ENCODE measurements around the gene P2RX7.
"Not testable (repeated sequence)": the region's sequence is repeated elsewhere in the genome, so short reads cannot be mapped to it uniquely, and the experiment has no call there.

Gene P2RX7

DNA sequence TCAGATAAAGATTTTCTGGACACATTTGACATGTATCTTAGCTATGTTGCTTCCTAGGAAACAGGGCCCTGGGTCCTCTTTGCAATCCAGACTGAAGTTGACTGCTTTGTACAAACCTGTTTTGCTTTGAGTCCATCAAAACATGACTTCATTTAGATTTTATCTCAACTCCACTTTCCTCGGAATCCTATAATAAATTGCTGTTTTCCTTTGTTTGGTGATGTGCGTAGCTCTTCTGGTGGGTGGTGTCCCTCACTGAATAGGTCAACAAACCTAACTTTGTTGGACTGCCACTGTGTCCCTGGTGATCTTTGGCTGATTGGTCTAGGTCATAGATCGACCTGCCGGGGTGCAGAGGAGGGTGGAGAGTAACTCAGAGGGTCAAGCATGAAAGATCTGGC is 735 bp upstream of the P2RX7 start:
- in situ Hi-C loops (cut with HindIII; ENCODE audit: low sequenced_read_pairs) = no loop called here

DNA sequence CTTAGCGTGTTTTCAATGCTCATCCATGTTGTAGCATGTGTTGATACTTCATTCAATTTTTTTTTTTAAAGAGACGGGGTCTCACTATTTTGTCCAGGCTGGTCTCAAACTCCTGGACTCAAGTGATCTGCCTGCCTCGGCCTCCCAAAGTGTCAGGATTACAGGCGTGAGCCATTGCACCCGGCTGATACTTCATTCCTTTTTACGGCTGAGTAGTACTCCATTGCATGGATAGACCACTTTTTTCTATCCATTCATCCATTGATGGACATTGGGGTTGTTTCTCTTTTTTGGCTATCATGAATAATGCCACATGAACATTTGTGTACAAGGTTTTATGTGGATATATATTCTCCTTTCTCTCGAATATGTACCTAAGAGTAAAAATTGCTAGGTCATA is 1.2 kb downstream of the P2RX7 start:
- in situ Hi-C loops (cut with HindIII; ENCODE audit: low sequenced_read_pairs) = no loop called here

DNA sequence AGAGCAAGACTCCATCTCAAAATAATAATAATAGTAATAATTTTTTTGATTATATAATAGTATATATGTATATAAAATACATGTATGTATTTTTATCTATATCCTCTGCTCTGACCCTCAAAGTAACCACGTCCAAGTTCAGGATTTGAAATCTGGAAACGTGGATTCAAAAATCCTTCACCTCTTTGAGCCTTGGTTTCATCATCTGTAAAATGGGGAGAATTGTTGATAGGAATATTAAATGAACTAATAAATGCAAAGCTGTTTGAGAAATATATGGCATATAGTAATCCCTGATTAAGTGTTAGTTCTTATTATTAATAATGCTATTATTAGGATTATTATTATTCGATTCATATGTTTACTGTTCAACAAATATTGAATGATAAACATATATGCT is 2.6 kb downstream of the P2RX7 start:
- in situ Hi-C loops (cut with HindIII; ENCODE audit: low sequenced_read_pairs) = no loop called here

DNA sequence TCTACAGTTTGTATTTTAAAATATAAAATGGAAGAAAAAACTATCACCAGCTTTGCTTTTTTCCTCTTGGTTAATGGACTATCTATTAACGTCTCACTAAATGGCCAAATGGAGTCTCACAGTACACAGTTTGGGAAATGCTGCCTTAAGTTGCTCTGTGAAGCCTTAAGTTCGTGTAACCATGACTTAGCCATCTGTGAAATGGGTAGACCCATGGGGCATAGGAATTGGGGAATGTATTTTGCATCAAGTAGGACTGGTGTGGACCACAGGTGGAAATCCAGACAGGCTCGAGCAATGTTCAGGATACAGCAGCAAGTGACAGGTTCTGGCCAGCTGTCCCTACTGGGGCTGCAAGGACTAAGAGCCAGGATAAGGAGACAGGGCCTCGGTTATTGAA is 4.8 kb downstream of the P2RX7 start:
- in situ Hi-C loops (cut with HindIII; ENCODE audit: low sequenced_read_pairs) = no loop called here

DNA sequence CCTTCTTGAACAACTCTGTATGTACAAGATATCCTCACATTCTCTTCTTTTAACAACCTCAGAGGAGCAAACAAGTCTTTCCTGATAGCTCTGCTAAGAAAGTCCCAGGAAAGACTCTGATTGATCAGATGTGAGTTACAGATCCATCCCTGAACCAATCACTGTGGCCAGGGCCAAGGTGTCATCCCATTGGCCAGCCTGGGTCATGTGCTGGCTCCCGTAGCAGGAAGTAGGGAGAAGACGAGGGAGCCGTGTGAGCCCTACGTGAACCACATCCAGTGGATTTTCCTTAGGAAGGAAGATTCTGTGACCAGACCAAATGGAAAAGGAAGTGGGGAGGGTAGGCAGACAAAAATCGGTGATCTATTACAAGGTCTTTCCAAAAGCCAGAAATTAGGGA is 5.6 kb downstream of the P2RX7 start:
- in situ Hi-C loops (cut with HindIII; ENCODE audit: low sequenced_read_pairs) = no loop called here

DNA sequence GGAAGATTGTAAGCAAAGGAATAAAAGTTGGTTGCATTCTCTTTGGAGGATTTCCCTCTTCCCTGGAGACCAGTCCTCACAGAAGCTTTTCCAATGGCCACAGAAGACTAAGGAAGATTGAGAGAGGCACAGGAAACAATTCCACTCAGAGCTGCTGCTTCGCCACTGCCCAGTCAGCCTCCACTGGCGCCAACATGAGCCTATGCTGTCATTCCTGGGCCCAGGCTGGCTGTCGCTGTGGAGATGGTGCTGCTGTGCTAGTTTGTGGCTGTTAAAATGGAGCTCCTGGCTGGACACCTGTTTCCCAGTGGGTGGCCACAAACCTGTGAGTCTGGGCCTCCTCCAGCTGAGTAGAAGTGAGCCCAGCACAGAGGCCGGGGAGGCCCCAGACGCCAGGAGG is 6.6 kb downstream of the P2RX7 start:
- in situ Hi-C loops (cut with HindIII; ENCODE audit: low sequenced_read_pairs) = no loop called here

DNA sequence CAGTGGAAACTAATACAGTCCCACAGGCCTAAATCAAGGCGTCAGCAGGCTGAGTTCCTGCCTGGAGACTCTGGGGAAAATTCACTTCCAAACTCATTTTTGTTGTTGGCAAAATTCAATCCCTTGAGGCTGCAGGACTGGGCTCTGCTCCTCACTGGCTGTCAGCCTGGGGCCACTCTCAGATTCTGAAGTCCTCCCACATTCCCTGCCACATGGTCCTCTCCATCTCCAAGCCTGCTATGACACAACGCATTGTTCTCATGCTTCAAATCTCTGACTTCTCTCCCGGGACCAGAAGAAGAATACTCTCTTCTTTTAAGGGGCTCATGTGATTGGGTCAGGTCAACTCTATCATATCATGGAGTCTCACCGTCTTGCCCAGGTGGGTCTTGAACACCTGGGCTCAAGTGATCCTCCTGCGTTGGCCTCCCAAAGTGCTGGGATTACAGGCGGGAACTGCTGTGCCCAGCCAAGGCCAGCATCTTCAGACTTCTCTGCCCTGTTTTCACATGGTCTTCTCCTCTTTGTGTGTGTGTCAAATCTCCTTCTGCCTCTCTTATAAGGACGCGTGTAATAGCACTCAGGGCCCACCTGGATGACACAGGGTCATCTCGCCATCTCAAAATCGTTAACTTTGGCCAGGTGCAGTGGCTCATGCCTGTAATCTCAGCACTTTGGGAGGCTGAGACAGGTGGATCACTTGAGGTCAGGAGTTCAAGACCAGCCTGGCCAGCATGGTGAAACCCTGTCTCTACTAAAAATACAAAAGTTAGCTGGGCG is 9.7 kb downstream of the P2RX7 start:
- in situ Hi-C loops (cut with HindIII; ENCODE audit: low sequenced_read_pairs) = no loop called here

DNA sequence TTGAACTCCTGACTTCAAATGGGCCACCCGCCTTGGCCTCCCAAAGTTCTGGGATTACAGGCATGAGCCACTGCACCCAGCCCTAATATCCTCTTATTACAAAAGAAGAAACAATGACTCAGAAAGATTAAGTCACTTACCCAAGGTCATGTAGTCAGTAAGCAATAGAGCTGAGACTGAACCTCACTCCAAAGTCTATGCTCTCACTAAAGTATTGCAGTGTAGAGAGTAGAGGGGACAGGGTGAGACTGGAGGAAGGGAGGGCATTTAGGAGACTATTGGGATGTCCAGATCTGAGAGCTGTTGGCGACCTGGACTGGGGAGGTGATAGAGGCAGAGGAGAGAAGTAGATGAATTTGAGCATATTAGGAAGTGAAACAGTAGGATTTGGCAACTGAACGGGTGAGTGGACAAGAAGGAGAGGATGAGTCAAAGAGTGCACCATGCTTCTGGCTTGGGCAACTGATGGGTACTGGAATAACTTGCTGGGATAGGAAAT is 11.8 kb downstream of the P2RX7 start:
- in situ Hi-C loops (cut with HindIII; ENCODE audit: low sequenced_read_pairs) = no loop called here

DNA sequence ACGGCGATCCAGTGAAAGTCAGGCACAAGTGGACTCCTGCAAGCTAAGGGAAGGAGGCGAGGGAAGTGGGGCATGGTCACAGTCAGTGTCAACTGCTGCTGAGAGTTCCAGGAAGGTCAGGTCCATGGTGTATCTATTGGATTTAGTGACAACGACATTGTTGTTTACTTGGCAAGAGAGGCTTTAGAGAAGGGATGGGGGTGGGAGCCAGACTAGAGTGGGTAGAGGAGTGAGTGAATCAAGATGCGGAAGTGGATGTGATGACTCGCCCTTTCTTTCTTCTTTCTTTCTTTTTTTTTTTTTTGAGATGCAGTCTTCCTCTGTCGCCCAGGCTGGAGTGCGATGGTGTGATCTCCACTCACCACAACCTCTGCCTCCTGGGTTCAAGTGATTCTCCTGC is 12.5 kb downstream of the P2RX7 start:
- in situ Hi-C loops (cut with HindIII; ENCODE audit: low sequenced_read_pairs) = loop anchor here (5.0 kb wide), 2 partner anchors 33 to 52 kb away; no protein-coding TSS in a partner anchor

DNA sequence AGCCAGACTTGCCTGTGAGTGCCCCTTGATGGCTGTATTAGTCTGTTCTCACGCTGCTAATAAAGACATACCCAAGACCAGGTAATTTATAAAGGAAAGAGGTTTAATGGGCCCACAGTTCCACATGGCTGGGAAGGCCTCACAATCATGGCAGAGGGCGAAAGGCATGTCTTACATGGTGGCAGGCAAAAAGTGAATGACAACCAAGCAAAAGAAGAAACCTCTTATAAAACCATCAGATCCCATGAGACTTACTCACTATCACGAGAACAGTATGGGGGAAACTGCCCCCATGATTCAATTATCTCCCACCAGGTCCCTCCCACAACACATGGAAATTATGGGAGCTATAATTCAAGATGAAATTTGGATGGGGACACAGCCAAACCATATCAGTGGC is 16.6 kb downstream of the P2RX7 start:
- in situ Hi-C loops (cut with HindIII; ENCODE audit: low sequenced_read_pairs) = loop anchor here (5.0 kb wide), 2 partner anchors 37 to 48 kb away; no protein-coding TSS in a partner anchor

DNA sequence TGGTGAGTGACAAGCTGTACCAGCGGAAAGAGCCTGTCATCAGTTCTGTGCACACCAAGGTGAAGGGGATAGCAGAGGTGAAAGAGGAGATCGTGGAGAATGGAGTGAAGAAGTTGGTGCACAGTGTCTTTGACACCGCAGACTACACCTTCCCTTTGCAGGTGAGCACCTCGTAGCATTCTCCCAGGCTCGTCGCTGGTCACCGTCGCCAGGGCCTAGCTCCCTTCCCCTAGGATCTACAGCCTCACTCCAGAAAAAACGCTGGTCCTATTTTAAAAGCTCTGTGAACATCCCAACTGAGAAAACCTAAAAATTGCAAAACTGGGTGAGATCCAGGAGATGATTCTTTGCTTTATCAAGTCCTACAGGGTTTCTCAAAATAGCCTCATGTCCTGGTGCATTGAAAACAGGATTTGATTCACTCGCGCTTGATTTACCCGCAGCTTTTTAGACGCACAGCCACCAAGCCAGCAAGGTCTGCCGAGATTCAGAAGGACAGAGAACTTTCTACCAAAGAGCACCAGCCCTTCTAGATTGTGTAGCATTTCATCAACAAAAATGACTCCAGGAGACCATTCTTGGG is 22.2 kb downstream of the P2RX7 start:
- in situ Hi-C loops (cut with HindIII; ENCODE audit: low sequenced_read_pairs) = no loop called here

DNA sequence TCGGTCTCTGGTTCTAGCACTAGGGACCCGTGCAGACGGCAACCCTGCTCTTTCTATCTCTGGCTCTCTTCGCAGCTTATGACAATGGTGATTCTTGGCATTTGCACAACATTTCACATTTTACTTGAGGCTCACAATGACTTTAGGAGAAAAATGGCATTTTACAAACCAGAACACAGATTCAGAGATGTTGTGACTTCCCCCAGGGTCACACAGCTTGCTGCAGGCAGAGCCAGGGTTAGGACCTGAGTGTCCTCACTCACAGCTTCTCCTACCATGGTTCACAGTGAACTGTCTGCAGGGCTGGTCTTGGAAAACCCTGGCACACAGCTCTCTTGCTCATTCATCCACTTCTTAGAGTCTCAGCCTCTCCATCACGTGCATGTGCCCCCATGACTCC is 23.7 kb downstream of the P2RX7 start:
- in situ Hi-C loops (cut with HindIII; ENCODE audit: low sequenced_read_pairs) = no loop called here

DNA sequence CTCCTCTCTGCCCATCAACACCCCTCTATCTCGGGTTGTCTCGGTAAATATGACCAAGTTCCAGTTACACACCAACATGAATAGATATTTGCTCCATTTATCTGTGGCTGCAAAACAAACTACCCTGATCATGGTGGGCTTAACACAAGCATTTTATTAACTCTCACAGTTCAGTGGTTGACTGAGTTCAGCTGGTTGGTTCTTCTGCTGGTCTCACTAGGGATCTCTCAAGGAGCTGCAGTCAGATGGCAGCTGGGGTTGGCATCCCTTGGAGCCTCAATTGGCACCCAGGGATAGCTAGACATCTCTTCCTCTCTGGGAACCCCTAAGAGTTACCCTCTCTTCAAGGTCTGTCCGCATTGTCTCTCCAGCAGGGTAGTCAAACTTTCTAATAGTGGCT is 25.4 kb downstream of the P2RX7 start:
- in situ Hi-C loops (cut with HindIII; ENCODE audit: low sequenced_read_pairs) = no loop called here

DNA sequence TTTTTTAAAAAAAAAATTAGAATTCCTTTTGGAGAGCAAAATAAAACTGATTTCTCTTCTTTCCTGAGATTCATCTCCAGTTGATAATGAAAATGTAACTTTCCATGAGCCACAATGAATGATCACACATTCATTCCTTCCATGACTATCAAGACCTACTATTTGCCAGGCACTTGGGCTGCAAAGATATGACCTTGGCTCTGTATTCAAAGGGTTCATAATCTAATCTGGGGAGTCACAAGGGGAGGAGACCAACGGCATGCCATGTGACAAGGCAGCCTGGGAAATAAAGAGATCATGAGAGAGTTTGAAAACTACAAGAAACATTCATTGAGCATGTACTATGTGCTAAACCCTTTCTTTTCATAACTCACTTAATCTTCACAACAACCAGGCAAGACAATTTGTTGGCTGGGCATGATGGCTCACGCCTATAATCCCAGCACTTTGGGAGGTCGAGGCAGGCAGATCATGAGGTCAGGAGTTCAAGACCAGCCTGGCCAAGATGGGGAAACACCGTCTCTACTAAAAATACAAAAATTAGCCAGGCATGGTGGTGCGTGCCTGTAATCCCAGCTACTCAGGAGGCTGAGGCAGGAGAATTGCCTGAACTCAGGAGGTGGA is 26.2 kb downstream of the P2RX7 start:
- in situ Hi-C loops (cut with HindIII; ENCODE audit: low sequenced_read_pairs) = not testable (repeated sequence)

DNA sequence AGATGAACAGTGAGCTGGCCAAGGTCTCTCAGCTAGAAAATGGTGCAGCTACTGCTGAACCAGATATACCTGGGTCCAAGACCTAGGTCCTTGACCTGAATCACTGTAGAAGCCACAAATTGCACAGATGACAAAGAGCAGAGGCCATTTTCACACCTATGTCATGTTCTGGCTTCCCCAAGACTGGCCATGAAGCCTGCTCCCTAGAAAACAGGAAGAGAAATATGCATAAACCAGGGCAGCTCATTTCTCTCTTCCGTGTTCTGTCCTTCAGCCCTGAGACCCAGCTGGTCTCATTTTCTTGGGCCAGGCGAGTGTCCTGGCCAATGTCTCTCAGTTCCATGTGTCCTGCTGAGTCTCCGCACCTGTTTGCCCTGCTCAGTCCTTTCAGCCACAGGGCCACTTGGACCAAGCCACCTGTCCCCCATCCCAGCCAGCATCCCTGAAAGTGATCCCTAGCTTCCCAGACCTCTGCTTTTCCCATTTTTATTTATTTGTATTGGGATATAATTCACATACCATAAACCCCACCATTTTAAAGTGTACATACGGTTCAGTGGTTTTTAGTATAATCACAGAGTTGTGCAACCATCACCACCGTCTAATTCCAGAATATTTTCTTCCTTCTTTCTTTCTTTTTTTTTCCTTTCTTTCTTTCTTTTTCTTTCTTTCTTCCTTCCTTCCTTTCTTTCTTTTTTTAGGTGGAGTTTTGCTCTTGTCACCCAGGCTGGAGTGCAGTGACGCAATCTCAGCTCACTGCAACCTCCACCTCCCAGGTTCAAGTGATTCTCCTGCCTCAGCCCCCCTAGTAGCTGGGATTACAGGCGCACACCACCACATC is 27.0 kb downstream of the P2RX7 start:
- in situ Hi-C loops (cut with HindIII; ENCODE audit: low sequenced_read_pairs) = no loop called here

DNA sequence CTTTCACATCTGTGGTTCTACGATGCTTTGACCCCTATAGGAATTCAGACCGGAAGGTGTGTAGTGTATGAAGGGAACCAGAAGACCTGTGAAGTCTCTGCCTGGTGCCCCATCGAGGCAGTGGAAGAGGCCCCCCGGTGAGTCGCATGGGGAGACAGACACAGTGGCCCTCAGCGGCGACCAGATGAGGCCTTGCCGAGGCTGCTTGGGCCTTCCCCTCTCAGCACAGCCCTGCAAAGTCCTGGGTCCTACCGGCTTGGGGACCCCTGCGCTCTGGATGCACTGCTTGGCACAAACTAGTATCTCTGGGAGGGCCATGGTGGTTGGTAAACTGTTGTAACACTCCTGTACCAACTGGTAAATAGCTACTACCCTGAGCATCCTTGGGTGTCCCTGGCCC is 29.7 kb downstream of the P2RX7 start:
- in situ Hi-C loops (cut with HindIII; ENCODE audit: low sequenced_read_pairs) = no loop called here

DNA sequence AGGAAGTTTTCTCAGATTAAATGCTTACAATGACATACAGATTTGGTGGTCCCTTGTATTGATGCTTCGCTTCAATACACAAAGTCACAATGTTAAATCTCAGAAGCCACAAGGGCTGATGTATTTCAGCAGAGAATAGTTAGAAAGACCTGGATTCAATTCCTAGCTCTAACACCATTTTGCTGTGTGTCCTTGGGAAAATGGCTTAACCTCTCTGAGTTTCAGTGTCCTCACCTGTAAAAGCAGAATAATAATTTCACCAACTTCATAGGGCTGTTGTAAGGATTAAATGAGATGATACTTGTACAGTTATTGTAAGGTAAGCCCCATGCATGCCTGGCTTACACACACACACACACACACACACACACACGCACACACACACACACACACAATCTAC is 30.3 kb downstream of the P2RX7 start:
- in situ Hi-C loops (cut with HindIII; ENCODE audit: low sequenced_read_pairs) = no loop called here

DNA sequence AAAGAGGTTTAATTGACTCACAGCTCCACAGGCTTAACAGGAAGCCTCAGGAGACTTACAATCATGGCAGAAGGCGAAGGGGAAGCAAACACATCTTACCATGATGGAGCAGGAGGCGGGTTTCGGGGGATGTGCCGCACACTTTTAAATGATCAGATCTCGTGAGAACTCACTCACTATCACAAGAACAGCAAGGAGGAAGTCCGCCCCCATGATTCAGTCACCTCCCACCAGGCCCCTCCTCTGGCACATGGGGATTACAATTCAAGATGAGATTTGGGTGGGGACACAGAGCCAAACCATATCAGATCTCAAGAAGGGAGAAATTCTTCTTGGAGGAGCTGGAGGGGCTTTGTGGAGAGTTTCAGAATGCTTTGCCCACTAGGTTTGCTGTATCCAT is 32.2 kb downstream of the P2RX7 start:
- in situ Hi-C loops (cut with HindIII; ENCODE audit: low sequenced_read_pairs) = not testable (repeated sequence)

DNA sequence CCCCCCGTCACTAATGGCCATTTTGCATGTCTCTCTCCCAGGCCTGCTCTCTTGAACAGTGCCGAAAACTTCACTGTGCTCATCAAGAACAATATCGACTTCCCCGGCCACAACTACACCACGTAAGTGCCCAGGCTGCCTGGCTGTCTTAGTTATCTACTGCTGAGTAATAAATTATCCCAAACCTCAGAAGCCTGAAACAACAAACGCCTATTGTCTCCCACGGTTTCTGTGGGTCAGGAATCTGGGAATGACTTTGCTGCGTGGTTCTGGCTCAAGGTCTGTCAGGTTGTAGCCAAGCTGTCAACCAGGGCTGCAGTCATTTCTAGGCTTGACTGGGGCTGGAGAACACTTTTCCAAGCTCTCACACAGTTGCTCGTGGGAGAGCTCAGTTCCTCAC is 32.6 kb downstream of the P2RX7 start:
- in situ Hi-C loops (cut with HindIII; ENCODE audit: low sequenced_read_pairs) = no loop called here

DNA sequence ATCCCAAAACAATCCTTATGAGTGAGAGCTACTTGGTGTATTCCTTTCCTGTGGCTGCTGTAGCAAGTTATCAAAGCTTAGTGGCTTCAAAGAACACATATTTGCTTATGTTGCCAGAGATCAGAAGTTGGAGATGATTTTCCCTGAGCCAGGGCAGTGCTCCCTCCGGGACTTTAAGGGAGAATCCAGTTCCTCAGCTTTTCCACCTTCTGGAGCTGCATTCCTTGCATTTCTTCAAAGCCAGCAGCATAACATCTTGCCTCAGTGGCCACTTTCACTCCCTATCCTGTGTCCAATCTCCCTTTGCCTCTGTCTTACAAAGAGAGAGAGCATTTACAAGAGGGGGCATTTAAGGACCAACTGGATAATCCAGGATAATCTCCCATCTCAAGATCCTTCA is 33.7 kb downstream of the P2RX7 start:
- in situ Hi-C loops (cut with HindIII; ENCODE audit: low sequenced_read_pairs) = no loop called here

DNA sequence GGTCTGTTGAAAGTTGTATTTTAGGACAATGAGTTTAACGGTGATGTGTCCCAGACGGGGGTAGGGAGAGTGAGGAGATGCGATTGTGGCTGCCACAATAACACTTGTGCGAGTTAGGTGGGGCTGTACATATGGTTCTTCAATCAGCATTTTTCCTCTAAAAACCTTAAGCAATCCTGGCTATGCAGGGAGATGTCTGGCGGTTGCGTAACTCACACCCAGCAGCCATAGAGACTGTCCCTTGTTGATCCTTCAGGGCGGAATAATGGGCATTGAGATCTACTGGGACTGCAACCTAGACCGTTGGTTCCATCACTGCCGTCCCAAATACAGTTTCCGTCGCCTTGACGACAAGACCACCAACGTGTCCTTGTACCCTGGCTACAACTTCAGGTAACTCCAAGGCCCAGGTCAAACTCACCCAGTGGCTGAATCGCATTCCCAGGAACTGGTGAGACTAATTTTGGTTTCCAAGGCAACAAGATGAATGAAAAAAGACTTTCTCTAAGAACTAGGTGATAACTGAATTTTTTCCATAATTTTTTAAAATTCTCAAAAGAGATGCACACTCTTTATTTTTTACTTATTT is 34.6 kb downstream of the P2RX7 start:
- in situ Hi-C loops (cut with HindIII; ENCODE audit: low sequenced_read_pairs) = no loop called here

Measured in endothelial cell of hepatic sinusoid (primary cell).